ENCODE results near the gene SLC28A1.

SLC28A1 gene

GRCh38 chr15:84861781-84862180, 22.7 kb upstream of the SLC28A1 start:
- no peak for TF ChIP-seq CTCF (IDR thresholded peaks at IDR 0.05; ENCODE audit: insufficient read depth, missing control alignments)
- FAIRE-seq (no peak), DNase-seq (ENCODE audit: insufficient read length, low spot score) (no peak)

GRCh38 chr15:84862214-84862975, 22.1 kb upstream of the SLC28A1 start:
- FAIRE-seq (no peak), DNase-seq (ENCODE audit: insufficient read length, low spot score) (no peak)
- no peak for TF ChIP-seq CTCF (IDR thresholded peaks at IDR 0.05; ENCODE audit: insufficient read depth, missing control alignments)

GRCh38 chr15:84863565-84864443, 20.7 kb upstream of the SLC28A1 start:
- TF ChIP-seq CTCF (IDR thresholded peaks at IDR 0.05; ENCODE audit: insufficient read depth, missing control alignments) = no peak
- FAIRE-seq (no peak), DNase-seq (ENCODE audit: insufficient read length, low spot score) (no peak)

GRCh38 chr15:84864444-84864795, 20.0 kb upstream of the SLC28A1 start:
- DNase-seq (ENCODE audit: insufficient read length, low spot score) (no peak), FAIRE-seq (no peak)
- no peak for TF ChIP-seq CTCF (IDR thresholded peaks at IDR 0.05; ENCODE audit: insufficient read depth, missing control alignments)

GRCh38 chr15:84865074-84865569, 19.3 kb upstream of the SLC28A1 start:
- no peak for FAIRE-seq
- no peak for DNase-seq (ENCODE audit: insufficient read length, low spot score)
- no peak for TF ChIP-seq CTCF (IDR thresholded peaks at IDR 0.05; ENCODE audit: insufficient read depth, missing control alignments)

GRCh38 chr15:84868037-84868880, 16.2 kb upstream of the SLC28A1 start:
- TF ChIP-seq CTCF (IDR thresholded peaks at IDR 0.05; ENCODE audit: insufficient read depth, missing control alignments) = no peak
- no peak for FAIRE-seq
- DNase-seq (ENCODE audit: insufficient read length, low spot score) = no peak
